ENCODE results near the gene JMJD7. TPM values are rescaled to one million over a fixed set of nuclear protein-coding genes. Genes with fewer than 3 reads are reported as not detected.

The JMJD7 gene
- total RNA-seq, 1 donor, result 3.1 TPM

GRCh38 chr15:41821831-41822230 lies 6.1 kb upstream of the JMJD7 start:
- no peak for DNase-seq (ENCODE audit: low read depth)
- no peak overlapping the region for H3K4me3 ChIP-seq (ENCODE audit: low read depth, low read length)
- TF ChIP-seq CTCF (IDR thresholded peaks at IDR 0.05; ENCODE audit: insufficient read depth, low read length), result no peak

DNA sequence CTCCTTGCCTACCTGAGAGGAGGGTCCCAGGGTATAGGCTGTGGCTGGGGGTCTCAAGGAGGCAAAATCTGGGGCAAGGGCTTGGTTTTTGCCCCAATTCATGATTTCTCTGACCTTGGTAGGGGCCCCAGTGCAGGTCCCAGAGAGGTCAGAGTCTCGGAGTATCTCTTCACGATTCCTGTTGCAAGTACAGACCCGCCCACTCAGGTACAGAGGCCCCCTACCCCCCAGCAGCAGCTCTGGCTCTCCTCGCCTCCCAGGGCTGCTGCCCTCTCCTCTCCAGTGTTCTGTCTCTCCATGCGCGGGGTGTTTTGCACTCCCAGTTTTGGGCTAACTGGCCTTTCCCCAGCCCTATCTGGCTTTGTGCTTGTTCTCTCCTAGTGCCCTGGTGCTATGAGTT lies 5.4 kb upstream of the JMJD7 start:
- no peak overlapping the region for H3K4me3 ChIP-seq (ENCODE audit: low read depth, low read length)
- DNase-seq (ENCODE audit: low read depth), result no peak
- no peak for TF ChIP-seq CTCF (IDR thresholded peaks at IDR 0.05; ENCODE audit: insufficient read depth, low read length)

DNA sequence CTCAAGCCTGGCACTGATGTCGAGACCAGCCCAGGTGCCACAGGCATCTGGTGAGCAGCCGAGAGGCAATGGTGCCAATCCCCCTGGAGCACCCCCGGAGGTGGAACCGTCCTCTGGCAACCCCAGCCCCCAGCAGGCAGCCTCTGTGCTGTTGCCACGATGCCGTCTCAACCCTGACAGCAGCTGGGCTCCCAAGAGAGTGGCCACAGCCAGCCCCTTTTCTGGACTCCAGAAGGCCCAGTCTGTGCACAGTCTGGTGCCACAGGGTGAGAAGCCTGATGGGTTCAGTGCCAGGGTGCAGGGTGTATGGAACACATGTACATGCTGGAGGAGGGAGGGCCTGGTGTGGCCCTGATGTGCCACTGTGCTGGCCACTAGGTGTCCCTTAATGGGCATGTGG lies 4.9 kb upstream of the JMJD7 start:
- H3K4me3 ChIP-seq (ENCODE audit: low read depth, low read length), result no peak overlapping the region
- TF ChIP-seq CTCF (IDR thresholded peaks at IDR 0.05; ENCODE audit: insufficient read depth, low read length), result no peak
- DNase-seq (ENCODE audit: low read depth), result no peak

GRCh38 chr15:41823502-41823901 lies 4.4 kb upstream of the JMJD7 start:
- no peak for DNase-seq (ENCODE audit: low read depth)
- no peak overlapping the region for H3K4me3 ChIP-seq (ENCODE audit: low read depth, low read length)
- TF ChIP-seq CTCF (IDR thresholded peaks at IDR 0.05; ENCODE audit: insufficient read depth, low read length), result no peak

- no peak for TF ChIP-seq CTCF (IDR thresholded peaks at IDR 0.05; ENCODE audit: insufficient read depth, low read length)
- DNase-seq (ENCODE audit: low read depth), result no peak
- no peak overlapping the region for H3K4me3 ChIP-seq (ENCODE audit: low read depth, low read length)
Measured at GRCh38 chr15:41824062-41824745, 3.7 kb upstream of the JMJD7 start.

DNA sequence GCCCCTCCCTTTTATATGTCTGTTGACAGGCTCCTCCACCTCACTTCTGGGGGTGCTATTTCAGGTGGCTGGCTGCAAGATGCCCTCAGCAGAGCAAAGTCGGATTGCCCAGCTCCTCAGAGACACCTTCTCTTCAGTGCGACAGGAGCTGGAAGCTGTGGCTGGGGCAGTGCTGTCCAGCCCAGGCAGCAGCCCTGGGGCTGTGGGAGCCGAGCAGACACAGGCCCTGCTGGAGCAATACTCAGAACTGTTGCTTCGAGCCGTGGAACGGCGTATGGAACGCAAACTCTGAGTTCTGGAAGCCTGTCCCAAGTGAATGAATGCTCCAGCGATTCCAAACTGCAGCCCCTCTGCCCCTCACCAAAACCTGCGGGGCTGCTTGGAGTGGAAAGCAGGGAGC lies 2.7 kb upstream of the JMJD7 start:
- DNase-seq (ENCODE audit: low read depth), result no peak
- no peak overlapping the region for H3K4me3 ChIP-seq (ENCODE audit: low read depth, low read length)
- TF ChIP-seq CTCF (IDR thresholded peaks at IDR 0.05; ENCODE audit: insufficient read depth, low read length), result no peak
